ENCODE measurements around the gene USP15. TPM values are rescaled to one million over a fixed set of nuclear protein-coding genes. Genes with fewer than 3 reads are reported as not detected.

Gene USP15
- total RNA-seq, 1 experiment from 2014 or later: 42.9 TPM

DNA sequence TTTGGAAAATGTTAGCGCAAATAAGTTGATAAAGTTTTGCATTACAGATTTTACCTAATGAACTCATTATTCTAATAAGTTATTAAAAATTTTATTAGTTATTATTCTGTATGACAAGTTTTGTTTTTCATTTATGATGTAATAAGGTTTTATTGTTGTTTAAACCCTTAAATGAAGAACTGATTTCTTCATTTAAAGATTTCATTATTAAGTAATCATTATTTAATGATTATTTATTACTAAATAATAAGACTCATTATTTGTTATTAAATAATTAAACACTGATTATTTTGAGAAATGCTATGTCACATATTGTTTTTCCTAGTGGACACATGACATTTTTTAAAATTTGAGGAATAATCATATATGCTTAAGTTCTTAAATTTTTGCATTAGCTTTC, 34.2 kb downstream of the USP15 start:
- Mint-ChIP-seq H3K36me3 (ENCODE audit: insufficient read depth, unreplicated experiment) (peaks cover 28% of the 10 kb centered on the region), H3K9me3 (ENCODE audit: unreplicated experiment) (no peaks in the 10 kb centered on the region), H3K27me3 (ENCODE audit: insufficient read depth, unreplicated experiment) (no peaks in the 10 kb centered on the region), H3K27ac (ENCODE audit: unreplicated experiment) (no peak overlapping the region), H3K4me3 (ENCODE audit: unreplicated experiment) (no peak overlapping the region), H3K4me1 (ENCODE audit: low read depth, unreplicated experiment) (no peaks in the 10 kb centered on the region)
- H3K4me3 ChIP-seq (ENCODE audit: low read depth, low read length): no peak overlapping the region
- intact Hi-C loops (cut with micrococcal nuclease; ENCODE audit: unreplicated experiment): no loop called here
- no TSS peak for BruUV-seq (replicated peaks)
- no peak for DNase-seq
- H3K36me3 ChIP-seq (ENCODE audit: control insufficient read depth, insufficient read depth, low read length): no peaks in the 10 kb centered on the region; the same call in 1 of the 2 replicates
- POLR2A ChIA-PET: no interaction called here
- no peaks in the 10 kb centered on the region for H3K27me3 ChIP-seq (replicated peaks; ENCODE audit: control insufficient read depth, insufficient read depth, low read length)
- CTCF ChIA-PET: no interaction called here
- H3K4me1 ChIP-seq: no peaks in the 10 kb centered on the region
- TF ChIP-seq, protein P1, sequence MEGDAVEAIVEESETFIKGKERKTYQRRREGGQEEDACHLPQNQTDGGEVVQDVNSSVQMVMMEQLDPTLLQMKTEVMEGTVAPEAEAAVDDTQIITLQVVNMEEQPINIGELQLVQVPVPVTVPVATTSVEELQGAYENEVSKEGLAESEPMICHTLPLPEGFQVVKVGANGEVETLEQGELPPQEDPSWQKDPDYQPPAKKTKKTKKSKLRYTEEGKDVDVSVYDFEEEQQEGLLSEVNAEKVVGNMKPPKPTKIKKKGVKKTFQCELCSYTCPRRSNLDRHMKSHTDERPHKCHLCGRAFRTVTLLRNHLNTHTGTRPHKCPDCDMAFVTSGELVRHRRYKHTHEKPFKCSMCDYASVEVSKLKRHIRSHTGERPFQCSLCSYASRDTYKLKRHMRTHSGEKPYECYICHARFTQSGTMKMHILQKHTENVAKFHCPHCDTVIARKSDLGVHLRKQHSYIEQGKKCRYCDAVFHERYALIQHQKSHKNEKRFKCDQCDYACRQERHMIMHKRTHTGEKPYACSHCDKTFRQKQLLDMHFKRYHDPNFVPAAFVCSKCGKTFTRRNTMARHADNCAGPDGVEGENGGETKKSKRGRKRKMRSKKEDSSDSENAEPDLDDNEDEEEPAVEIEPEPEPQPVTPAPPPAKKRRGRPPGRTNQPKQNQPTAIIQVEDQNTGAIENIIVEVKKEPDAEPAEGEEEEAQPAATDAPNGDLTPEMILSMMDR (IDR thresholded peaks at IDR 0.05; ENCODE audit: insufficient read depth in 1 of 2, low read depth in 1 of 2, low read length in 1 of 2, severe bottlenecking in 1 of 2, unreplicated experiment in 1 of 2): no peak
- H3K9me3 ChIP-seq: 0 out of 2 replicates have a peak, but pooled peaks cover 2% of the 10 kb centered on the region

DNA sequence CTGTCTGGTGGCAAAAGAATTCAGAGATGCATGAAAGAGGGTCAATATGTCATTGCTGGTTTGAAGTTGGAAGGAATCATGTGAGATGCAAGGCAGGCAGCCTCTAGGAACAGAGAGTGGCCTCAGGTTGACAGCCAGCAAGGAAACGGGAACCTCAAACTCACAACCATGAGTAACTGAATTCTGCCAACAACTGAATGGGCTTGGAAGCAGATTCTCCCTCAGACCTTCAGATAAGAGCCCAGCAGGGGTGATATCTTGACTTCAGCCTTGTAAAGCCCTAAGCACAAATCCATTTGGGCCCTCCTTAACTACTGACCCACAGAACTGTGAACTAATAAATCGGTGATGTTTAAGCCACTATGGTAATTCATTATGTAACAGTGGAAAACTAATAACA, 35.8 kb downstream of the USP15 start:
- no TSS peak for BruUV-seq (replicated peaks)
- Mint-ChIP-seq H3K36me3 (ENCODE audit: insufficient read depth, unreplicated experiment) (peaks cover 28% of the 10 kb centered on the region), H3K4me1 (ENCODE audit: low read depth, unreplicated experiment) (no peaks in the 10 kb centered on the region), H3K27ac (ENCODE audit: unreplicated experiment) (no peak overlapping the region), H3K4me3 (ENCODE audit: unreplicated experiment) (no peak overlapping the region), H3K9me3 (ENCODE audit: unreplicated experiment) (no peaks in the 10 kb centered on the region), H3K27me3 (ENCODE audit: insufficient read depth, unreplicated experiment) (no peaks in the 10 kb centered on the region)
- no peak for DNase-seq
- no peaks in the 10 kb centered on the region for H3K4me1 ChIP-seq
- H3K4me3 ChIP-seq (ENCODE audit: low read depth, low read length): no peak overlapping the region
- H3K27me3 ChIP-seq (replicated peaks; ENCODE audit: control insufficient read depth, insufficient read depth, low read length): no peaks in the 10 kb centered on the region
- ChIA-PET CTCF (no interaction called here), POLR2A (no interaction called here)
- H3K9me3 ChIP-seq: no peaks in the 10 kb centered on the region
- TF ChIP-seq, protein P1 (IDR thresholded peaks at IDR 0.05; ENCODE audit: insufficient read depth in 1 of 2, low read depth in 1 of 2, low read length in 1 of 2, severe bottlenecking in 1 of 2, unreplicated experiment in 1 of 2): no peak
- H3K36me3 ChIP-seq (ENCODE audit: control insufficient read depth, insufficient read depth, low read length): no peaks in the 10 kb centered on the region; the same call in 1 of the 2 replicates
- intact Hi-C loops (cut with micrococcal nuclease; ENCODE audit: unreplicated experiment): no loop called here

GRCh38 chr12:62297321-62297720, 37.1 kb downstream of the USP15 start:
- Mint-ChIP-seq H3K27me3 (ENCODE audit: insufficient read depth, unreplicated experiment) (no peaks in the 10 kb centered on the region), H3K4me3 (ENCODE audit: unreplicated experiment) (no peak overlapping the region), H3K4me1 (ENCODE audit: low read depth, unreplicated experiment) (no peaks in the 10 kb centered on the region), H3K27ac (ENCODE audit: unreplicated experiment) (no peak overlapping the region), H3K36me3 (ENCODE audit: insufficient read depth, unreplicated experiment) (peaks cover 28% of the 10 kb centered on the region), H3K9me3 (ENCODE audit: unreplicated experiment) (no peaks in the 10 kb centered on the region)
- ChIA-PET CTCF (no interaction called here), POLR2A (no interaction called here)
- Histone ChIP-seq H3K9me3 (no peaks in the 10 kb centered on the region), H3K4me1 (no peaks in the 10 kb centered on the region), H3K36me3 (ENCODE audit: control insufficient read depth, insufficient read depth, low read length) (no peaks in the 10 kb centered on the region; the same call in 1 of the 2 replicates), H3K27me3 (replicated peaks; ENCODE audit: control insufficient read depth, insufficient read depth, low read length) (no peaks in the 10 kb centered on the region), H3K4me3 (ENCODE audit: low read depth, low read length) (no peak overlapping the region)
- no TSS peak for BruUV-seq (replicated peaks)
- TF ChIP-seq, protein P1 (IDR thresholded peaks at IDR 0.05; ENCODE audit: insufficient read depth in 1 of 2, low read depth in 1 of 2, low read length in 1 of 2, severe bottlenecking in 1 of 2, unreplicated experiment in 1 of 2): no peak
- intact Hi-C loops (cut with micrococcal nuclease; ENCODE audit: unreplicated experiment): no loop called here
- DNase-seq: no peak

Measured in Caco-2 (cell line).